ENCODE measurements around the gene SLC2A1.

The SLC2A1 gene

GRCh38 chr1:42996384-42996970 is 37.8 kb upstream of the SLC2A1 start:
- Histone ChIP-seq H3K9me3 (no peaks in the 10 kb centered on the region), H3K4me1 (peaks cover 0 to 9% (median 0%) of the 10 kb centered on the region in 4 donors), H3K27ac (no peak overlapping the region), H3K27me3 (no peaks in the 10 kb centered on the region), H3K36me3 (no peaks in the 10 kb centered on the region), H3K4me3 (no peak overlapping the region)
- intact Hi-C loops (cut with DNase I; ENCODE audit: low total_unique reads) = no loop called here
- TF ChIP-seq CTCF (IDR thresholded peaks at IDR 0.05) = no peak
- no peak for DNase-seq

- peak in 1 of 2 donors; percentile 28 for DNase-seq
- Histone ChIP-seq H3K27me3 (no peaks in the 10 kb centered on the region), H3K4me1 (peaks cover 0 to 6% (median 0%) of the 10 kb centered on the region in 4 donors), H3K27ac (no peak overlapping the region), H3K4me3 (no peak overlapping the region), H3K36me3 (peaks cover 0 to 5% (median 0%) of the 10 kb centered on the region in 3 donors), H3K9me3 (no peaks in the 10 kb centered on the region)
- intact Hi-C loops (cut with DNase I; ENCODE audit: low total_unique reads) = no loop called here
- TF ChIP-seq CTCF (IDR thresholded peaks at IDR 0.05) = no peak
Observed at GRCh38 chr1:42993502-42994136, 35.0 kb upstream of the SLC2A1 start.

GRCh38 chr1:42992054-42992571 is 33.4 kb upstream of the SLC2A1 start:
- H3K4me1 ChIP-seq = no peaks in the 10 kb centered on the region
- TF ChIP-seq CTCF (IDR thresholded peaks at IDR 0.05) = no peak
- H3K36me3 ChIP-seq = peaks cover 0 to 5% (median 0%) of the 10 kb centered on the region in 3 donors
- no peaks in the 10 kb centered on the region for H3K9me3 ChIP-seq
- H3K27ac ChIP-seq = no peak overlapping the region
- no peak overlapping the region for H3K4me3 ChIP-seq
- no peaks in the 10 kb centered on the region for H3K27me3 ChIP-seq
- intact Hi-C loops (cut with DNase I; ENCODE audit: low total_unique reads) = no loop called here
- no peak for DNase-seq

- H3K4me3 ChIP-seq = no peak overlapping the region
- no peaks in the 10 kb centered on the region for H3K27me3 ChIP-seq
- no peak overlapping the region for H3K27ac ChIP-seq
- DNase-seq = no peak
- H3K4me1 ChIP-seq = no peaks in the 10 kb centered on the region
- intact Hi-C loops (cut with DNase I; ENCODE audit: low total_unique reads) = no loop called here
- no peak for TF ChIP-seq CTCF (IDR thresholded peaks at IDR 0.05)
- H3K9me3 ChIP-seq = no peaks in the 10 kb centered on the region
- H3K36me3 ChIP-seq = peaks cover 0 to 5% (median 0%) of the 10 kb centered on the region in 3 donors
Observed at GRCh38 chr1:42990757-42991346, 32.2 kb upstream of the SLC2A1 start.

GRCh38 chr1:42983693-42984092 is 25.0 kb upstream of the SLC2A1 start:
- H3K36me3 ChIP-seq = no peaks in the 10 kb centered on the region
- no peaks in the 10 kb centered on the region for H3K27me3 ChIP-seq
- no peak for TF ChIP-seq CTCF (IDR thresholded peaks at IDR 0.05)
- H3K27ac ChIP-seq = no peak overlapping the region
- intact Hi-C loops (cut with DNase I; ENCODE audit: low total_unique reads) = no loop called here
- no peaks in the 10 kb centered on the region for H3K4me1 ChIP-seq
- no peak overlapping the region for H3K4me3 ChIP-seq
- no peak for DNase-seq
- no peaks in the 10 kb centered on the region for H3K9me3 ChIP-seq

All from tibial artery (tissue), 4 donors.